ENCODE data around the gene LONRF2. TPM values are rescaled to one million over a fixed set of nuclear protein-coding genes. Genes with fewer than 3 reads are reported as not detected.

The LONRF2 gene
- total RNA-seq, 4 donors from 2014 or later = 10.5 to 13.1 (median 12.1) TPM

- H3K9me3 ChIP-seq = no peaks in the 10 kb centered on the region
- no peaks in the 10 kb centered on the region for H3K4me1 ChIP-seq
- no peak overlapping the region for H3K4me3 ChIP-seq
- H3K27me3 ChIP-seq = no peaks in the 10 kb centered on the region
- no peak for DNase-seq (ENCODE audit: low spot score in 2 of 2)
- TF ChIP-seq CTCF (IDR thresholded peaks at IDR 0.05) (no peak), EP300 (IDR thresholded peaks at IDR 0.05) (no peak), POLR2A (IDR thresholded peaks at IDR 0.05) (no peak)
- H3K27ac ChIP-seq = peak overlapping the region in 1 of 4 donors; percentile 9
- peaks cover 0 to 8% (median 0%) of the 10 kb centered on the region in 3 donors for H3K36me3 ChIP-seq
- whole genome bisulfite sequencing, 2 donors = 41 to 46% methylated on average over 4 of the region's 4 CpGs
These were observed 30.2 kb downstream of the LONRF2 start for GRCh38 chr2:100292022-100292580.

- 64 to 76% methylated on average over 13 of the region's 13 CpGs for WGBS, 2 donors
- no peak for TF ChIP-seq EP300 (IDR thresholded peaks at IDR 0.05)
- no peak for TF ChIP-seq CTCF (IDR thresholded peaks at IDR 0.05)
- H3K9me3 ChIP-seq = no peaks in the 10 kb centered on the region
- peak overlapping the region in 1 of 4 donors; percentile 9 for H3K27ac ChIP-seq
- peaks cover 0 to 13% (median 0%) of the 10 kb centered on the region in 3 donors for H3K36me3 ChIP-seq
- H3K4me1 ChIP-seq = no peaks in the 10 kb centered on the region
- DNase-seq (ENCODE audit: low spot score in 2 of 2) = no peak
- H3K4me3 ChIP-seq = no peak overlapping the region
- no peaks in the 10 kb centered on the region for H3K27me3 ChIP-seq
These were observed 30.9 kb downstream of the LONRF2 start for GRCh38 chr2:100291152-100291970.

- no peak overlapping the region for H3K27ac ChIP-seq
- DNase-seq (ENCODE audit: low spot score in 2 of 2) = no peak
- H3K4me3 ChIP-seq = no peak overlapping the region
- TF ChIP-seq EP300 (IDR thresholded peaks at IDR 0.05) (no peak), CTCF (IDR thresholded peaks at IDR 0.05) (no peak), POLR2A (IDR thresholded peaks at IDR 0.05) (no peak)
- 64 to 70% methylated on average over 7 of the region's 7 CpGs for WGBS, 2 donors
- no peaks in the 10 kb centered on the region for H3K9me3 ChIP-seq
- H3K27me3 ChIP-seq = no peaks in the 10 kb centered on the region
- H3K4me1 ChIP-seq = no peaks in the 10 kb centered on the region
- peaks cover 0 to 16% (median 0%) of the 10 kb centered on the region in 3 donors for H3K36me3 ChIP-seq
These were observed 31.6 kb downstream of the LONRF2 start for GRCh38 chr2:100290718-100291151.

GRCh38 chr2:100289020-100289419, 33.3 kb downstream of the LONRF2 start:
- Histone ChIP-seq H3K4me1 (no peaks in the 10 kb centered on the region), H3K9me3 (no peaks in the 10 kb centered on the region), H3K27me3 (no peaks in the 10 kb centered on the region), H3K36me3 (peaks cover 0 to 16% (median 0%) of the 10 kb centered on the region in 3 donors), H3K27ac (no peak overlapping the region), H3K4me3 (no peak overlapping the region)
- DNase-seq (ENCODE audit: low spot score in 2 of 2) = no peak
- TF ChIP-seq EP300 (IDR thresholded peaks at IDR 0.05) (no peak), POLR2A (IDR thresholded peaks at IDR 0.05) (no peak), CTCF (IDR thresholded peaks at IDR 0.05) (no peak)
- WGBS, 2 donors = 91 to 94% methylated on average over 6 of the region's 6 CpGs

- Histone ChIP-seq H3K27ac (no peak overlapping the region), H3K9me3 (no peaks in the 10 kb centered on the region), H3K27me3 (no peaks in the 10 kb centered on the region), H3K4me1 (peaks cover 0 to 11% (median 3%) of the 10 kb centered on the region in 4 donors), H3K4me3 (no peak overlapping the region), H3K36me3 (peaks cover 0 to 16% (median 0%) of the 10 kb centered on the region in 3 donors)
- WGBS, 2 donors = 79 to 88% methylated on average over 3 of the region's 3 CpGs
- TF ChIP-seq CTCF (IDR thresholded peaks at IDR 0.05) (no peak), EP300 (IDR thresholded peaks at IDR 0.05) (no peak), POLR2A (IDR thresholded peaks at IDR 0.05) (no peak)
- DNase-seq (ENCODE audit: low spot score in 2 of 2) = no peak
These were observed 36.0 kb downstream of the LONRF2 start for GRCh38 chr2:100286318-100286717.

All from tibial nerve (tissue), 4 donors.